SU-DHL-6 (cell line): Measurements from ENCODE around the gene ITGA11.

Experiments used
- H2AFZ ChIP-seq: fragments of 200-600 bp; sonication (generic); 2 replicates; pipeline ENCODE4 v1.6.1; 2014; ENCODE audit warnings: low read depth, mild to moderate bottlenecking, moderate library complexity, mixed read lengths, antibody characterized with exemption, low read length; ENCODE audit not compliant: severe bottlenecking
- H3F3A ChIP-seq: fragments of 200-600 bp; shearing (Covaris generic); 2 replicates; pipeline ENCODE4 v1.6.0; 2016; ENCODE audit warnings: antibody characterized with exemption, mild to moderate bottlenecking; ENCODE audit not compliant: insufficient read depth
- H3K27ac ChIP-seq: fragments of 200-600 bp; sonication (generic); 2 replicates; pipeline ENCODE4 v1.5.1; 2016; ENCODE audit warnings: low read depth, mild to moderate bottlenecking, low read length, moderate library complexity, mixed read lengths
- H3K27me3 ChIP-seq: fragments of 200-600 bp; sonication (generic), shearing (Covaris generic); 2 replicates; pipeline ENCODE4 v1.6.0; 2014; ENCODE audit warnings: mild to moderate bottlenecking, low read length
- H3K36me3 ChIP-seq: fragments of 200-600 bp; sonication (generic); 2 replicates; pipeline ENCODE4 v1.6.1; 2014; ENCODE audit warnings: mild to moderate bottlenecking, low read length, mixed read lengths
- H3K4me2 ChIP-seq: fragments of 300-600, 200-600 bp; shearing (Covaris generic), sonication (generic); 2 replicates; pipeline ENCODE4 v1.6.0; 2014; ENCODE audit warnings: low read length, low read depth, mild to moderate bottlenecking; ENCODE audit not compliant: poor library complexity, severe bottlenecking
- H3K4me3 ChIP-seq: fragments of 200-600 bp; sonication (generic); 2 replicates; pipeline ENCODE4 v1.5.1; 2014; ENCODE audit warnings: antibody characterized with exemption, low read length, mild to moderate bottlenecking, mixed read lengths; ENCODE audit not compliant: insufficient read depth, poor library complexity, severe bottlenecking
- H3K79me2 ChIP-seq: fragments of 200-600 bp; sonication (generic); 2 replicates; pipeline ENCODE4 v1.6.1; 2014; ENCODE audit warnings: mild to moderate bottlenecking, low read length, moderate library complexity; ENCODE audit not compliant: insufficient read depth
- H3K9ac ChIP-seq: fragments of 200-600 bp; sonication (generic); 2 replicates; pipeline ENCODE4 v1.7.0; 2014; ENCODE audit warnings: mild to moderate bottlenecking, low read length
- H3K9me2 ChIP-seq: fragments of 200-600 bp; sonication (generic); replicated peaks from 2 replicates; pipeline ENCODE4 v1.6.1; 2014; ENCODE audit warnings: low read length; ENCODE audit not compliant: insufficient read depth
- H3K9me3 ChIP-seq: fragments of 200-600 bp; sonication (generic); 2 replicates; pipeline ENCODE4 v1.6.1; 2014; ENCODE audit warnings: low read length, mixed read lengths; ENCODE audit not compliant: insufficient read depth
- H4K20me1 ChIP-seq: fragments of 200-600 bp; sonication (generic); 2 replicates; pipeline ENCODE4 v1.6.1; 2014; ENCODE audit warnings: low read depth, mild to moderate bottlenecking, antibody characterized with exemption, low read length, moderate library complexity, mixed read lengths
- CTCF ChIP-seq: fragments of 200-600 bp; sonication (generic); IDR thresholded peaks from one replicate; pipeline ENCODE4 v1.5.1; 2017; ENCODE audit warnings: antibody characterized with exemption, mild to moderate bottlenecking, low read length, moderate library complexity; ENCODE audit not compliant: insufficient read depth, poor library complexity, severe bottlenecking
- EZH2phosphoT487 ChIP-seq: fragments of 200-600 bp; sonication (generic), shearing (Covaris generic); conservative IDR thresholded peaks from 2 replicates; pipeline ENCODE4 v1.6.1; 2018; ENCODE audit warnings: mild to moderate bottlenecking, antibody characterized with exemption, low read length, moderate library complexity, mixed read lengths

ITGA11 gene

DNA sequence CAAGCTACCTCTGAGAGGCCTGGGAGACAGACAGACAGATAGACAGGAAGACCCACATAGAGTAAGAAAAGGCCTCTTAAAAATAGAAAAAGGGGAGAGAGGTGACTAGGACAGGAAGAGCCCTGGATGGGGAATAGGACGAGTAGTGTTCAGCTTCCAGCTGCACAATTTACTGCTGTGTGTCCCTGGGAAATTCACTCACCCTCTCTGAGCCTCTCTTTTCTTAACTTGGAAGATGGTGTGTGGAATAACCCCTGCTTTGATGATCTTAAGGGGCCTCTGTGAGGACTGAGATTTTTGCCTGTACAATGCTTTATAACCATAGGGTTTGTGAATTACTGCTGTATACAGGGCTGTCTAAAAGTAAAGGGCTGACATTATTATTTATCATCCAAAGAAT, 116.9 kb downstream of the ITGA11 start:
- no peaks in the 10 kb centered on the region for H3K79me2 ChIP-seq
- no peaks in the 10 kb centered on the region for H3K27me3 ChIP-seq
- H3F3A ChIP-seq, result no peaks in the 10 kb centered on the region
- TF ChIP-seq CTCF (no peak), EZH2phosphoT487 (no peak)
- H3K4me3 ChIP-seq, result no peak overlapping the region
- H3K36me3 ChIP-seq, result no peaks in the 10 kb centered on the region
- no peak overlapping the region for H3K27ac ChIP-seq
- no peak overlapping the region for H2AFZ ChIP-seq
- no peaks in the 10 kb centered on the region for H3K9me2 ChIP-seq
- H3K9ac ChIP-seq, result no peak overlapping the region
- no peak overlapping the region for H3K4me2 ChIP-seq
- H4K20me1 ChIP-seq, result no peaks in the 10 kb centered on the region
- no peaks in the 10 kb centered on the region for H3K9me3 ChIP-seq

GRCh38 chr15:68314563-68314962, 117.4 kb downstream of the ITGA11 start:
- Histone ChIP-seq H3K4me3 (no peak overlapping the region), H3K79me2 (no peaks in the 10 kb centered on the region), H3K9me3 (no peaks in the 10 kb centered on the region), H4K20me1 (no peaks in the 10 kb centered on the region), H2AFZ (no peak overlapping the region), H3K27me3 (no peaks in the 10 kb centered on the region), H3K36me3 (no peaks in the 10 kb centered on the region), H3K27ac (no peak overlapping the region), H3K9me2 (no peaks in the 10 kb centered on the region), H3F3A (no peaks in the 10 kb centered on the region), H3K4me2 (no peak overlapping the region), H3K9ac (no peak overlapping the region)
- TF ChIP-seq EZH2phosphoT487 (no peak), CTCF (no peak)

DNA sequence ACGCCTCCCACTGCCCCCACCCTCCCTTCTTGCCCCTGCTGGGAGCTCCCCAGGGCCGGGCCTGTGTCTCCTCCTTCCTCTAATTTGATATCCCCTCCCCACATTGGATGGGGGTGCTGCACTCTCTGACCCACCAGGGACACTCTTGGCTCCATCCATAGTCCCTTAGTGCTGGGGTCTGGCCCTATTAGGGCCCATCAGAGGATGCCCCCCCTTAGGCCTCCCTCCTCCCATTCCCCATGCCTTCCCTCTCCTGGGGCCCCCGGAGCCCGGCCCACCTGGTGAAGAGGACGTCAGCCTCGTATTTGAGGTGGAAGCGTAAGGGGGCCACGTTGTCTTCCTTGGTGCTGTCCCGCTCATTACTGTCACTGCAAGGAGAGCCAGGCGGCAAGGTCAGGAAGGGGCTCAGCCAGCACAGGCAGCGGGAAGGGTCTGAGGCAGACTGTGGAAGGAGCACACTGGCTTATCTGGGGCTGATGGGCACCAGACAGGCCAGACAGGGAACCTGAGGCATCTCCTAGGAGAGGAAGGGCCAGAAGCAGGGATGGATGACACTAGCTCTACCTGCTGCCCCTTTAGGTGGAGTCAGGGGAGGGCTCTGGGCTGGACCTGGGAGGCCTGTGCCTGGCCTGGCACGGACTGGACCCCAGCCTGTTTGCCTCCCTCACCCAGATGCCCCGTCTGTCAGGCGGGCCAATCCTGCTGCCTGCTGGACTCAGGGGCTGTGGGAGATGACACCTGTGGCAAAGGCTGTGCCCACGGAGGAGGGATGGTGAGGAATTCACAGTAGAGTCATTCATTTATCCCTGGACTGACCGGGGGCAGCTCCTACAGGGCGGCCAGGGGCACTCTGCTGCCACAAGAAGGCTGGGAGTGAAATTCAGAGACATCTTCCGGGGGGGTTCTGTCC, 118.2 kb downstream of the ITGA11 start:
- Histone ChIP-seq H4K20me1 (no peaks in the 10 kb centered on the region), H3F3A (no peaks in the 10 kb centered on the region), H2AFZ (no peak overlapping the region), H3K9me3 (no peaks in the 10 kb centered on the region), H3K79me2 (no peaks in the 10 kb centered on the region), H3K9me2 (no peaks in the 10 kb centered on the region), H3K27me3 (no peaks in the 10 kb centered on the region), H3K4me3 (no peak overlapping the region), H3K27ac (no peak overlapping the region), H3K36me3 (no peaks in the 10 kb centered on the region), H3K9ac (no peak overlapping the region), H3K4me2 (no peak overlapping the region)
- TF ChIP-seq EZH2phosphoT487 (no peak), CTCF (no peak)
